Glomerular visceral epithelial cell (primary cell): Measurements from ENCODE around the gene KRT6A.

Experiments used
- DNase-seq: peaks from one replicate; pipeline ENCODE4 v3.0.0-alpha.2; 2016; ENCODE audit errors: extremely low spot score

Gene KRT6A

DNA sequence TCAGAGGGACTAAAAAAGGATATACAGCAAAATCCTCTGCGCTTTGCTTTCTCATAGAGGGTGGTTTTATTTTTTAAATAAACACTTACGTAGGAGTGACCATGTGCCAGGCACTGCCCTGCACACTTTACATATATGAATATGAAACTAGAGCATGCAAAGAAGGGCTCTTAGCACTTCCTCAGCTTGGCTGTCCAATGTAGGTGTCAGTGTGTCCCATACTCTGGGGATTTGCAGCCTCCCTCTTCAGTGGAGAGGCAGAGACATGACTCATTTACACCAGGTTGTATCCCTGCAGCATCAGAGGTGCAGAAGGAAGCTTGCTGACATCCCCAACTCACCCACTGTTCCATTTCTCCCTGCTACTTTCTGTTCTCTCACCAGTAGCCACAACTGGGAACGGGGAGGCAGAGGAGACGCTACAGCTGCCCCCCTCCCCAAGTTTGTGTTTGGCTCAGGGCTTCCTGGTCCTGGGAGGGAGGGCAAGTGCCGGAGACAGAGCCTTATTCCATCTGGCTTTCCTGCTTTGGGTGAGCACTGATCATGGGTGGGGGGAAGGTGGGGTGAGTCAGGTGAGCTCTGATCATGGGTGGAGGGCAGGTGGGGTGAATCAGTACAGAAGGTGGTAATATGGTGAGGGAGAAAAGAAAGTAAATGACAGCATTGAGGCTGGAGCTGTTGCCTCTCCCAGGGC is 32.0 kb upstream of the KRT6A start:
- no peak for DNase-seq

DNA sequence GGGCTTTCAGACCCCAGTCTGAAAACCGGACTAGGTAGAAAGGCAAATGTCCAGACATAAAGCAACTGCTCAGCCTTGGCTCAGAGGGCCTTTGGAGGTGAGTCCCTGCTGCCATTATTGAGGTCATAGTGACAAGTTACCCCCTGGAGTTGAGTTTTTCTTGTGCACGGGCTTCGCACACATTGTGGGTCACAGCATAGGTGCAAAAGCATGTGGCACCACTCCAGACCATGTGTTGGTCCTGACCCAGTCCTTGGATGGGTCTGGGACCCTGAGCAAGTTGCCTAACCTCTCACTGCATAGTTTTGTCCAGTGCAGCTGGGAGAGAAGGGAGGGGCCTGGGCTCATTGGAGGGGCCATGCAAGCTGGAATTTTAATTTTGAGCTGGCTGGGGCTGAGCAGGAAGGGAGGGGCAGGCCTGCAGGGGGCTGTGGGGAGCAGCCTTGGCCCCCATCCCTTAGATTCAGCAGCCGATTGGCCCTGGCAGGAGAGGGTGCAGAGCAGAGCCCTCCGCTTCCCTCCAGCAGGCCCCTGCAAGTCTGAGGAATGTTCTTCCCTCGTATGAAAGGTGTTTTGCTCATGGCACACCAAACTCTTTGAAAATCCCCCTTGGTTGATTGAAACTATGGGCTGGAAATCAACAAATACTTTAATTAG is 31.3 kb upstream of the KRT6A start:
- no peak for DNase-seq

DNA sequence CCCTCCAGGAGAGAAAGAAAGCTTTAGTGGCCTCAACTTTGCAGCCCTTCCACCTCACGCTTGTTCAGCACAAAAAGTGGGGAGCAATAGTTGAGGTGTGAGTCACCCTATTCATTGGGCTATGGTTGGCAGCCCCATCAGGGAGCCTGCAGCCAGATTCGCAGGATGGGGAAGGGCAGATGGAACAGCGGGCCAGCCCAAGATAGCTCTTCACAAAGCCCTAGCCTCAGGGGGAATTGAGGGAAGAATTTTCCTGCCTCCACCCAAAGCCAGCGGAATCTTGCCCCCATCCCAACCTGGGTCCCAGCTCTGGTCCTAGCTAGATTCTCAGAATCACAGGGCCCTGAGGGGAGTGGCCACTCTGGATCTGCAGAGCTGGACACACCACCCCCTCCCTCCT is 30.8 kb upstream of the KRT6A start:
- no peak for DNase-seq

DNA sequence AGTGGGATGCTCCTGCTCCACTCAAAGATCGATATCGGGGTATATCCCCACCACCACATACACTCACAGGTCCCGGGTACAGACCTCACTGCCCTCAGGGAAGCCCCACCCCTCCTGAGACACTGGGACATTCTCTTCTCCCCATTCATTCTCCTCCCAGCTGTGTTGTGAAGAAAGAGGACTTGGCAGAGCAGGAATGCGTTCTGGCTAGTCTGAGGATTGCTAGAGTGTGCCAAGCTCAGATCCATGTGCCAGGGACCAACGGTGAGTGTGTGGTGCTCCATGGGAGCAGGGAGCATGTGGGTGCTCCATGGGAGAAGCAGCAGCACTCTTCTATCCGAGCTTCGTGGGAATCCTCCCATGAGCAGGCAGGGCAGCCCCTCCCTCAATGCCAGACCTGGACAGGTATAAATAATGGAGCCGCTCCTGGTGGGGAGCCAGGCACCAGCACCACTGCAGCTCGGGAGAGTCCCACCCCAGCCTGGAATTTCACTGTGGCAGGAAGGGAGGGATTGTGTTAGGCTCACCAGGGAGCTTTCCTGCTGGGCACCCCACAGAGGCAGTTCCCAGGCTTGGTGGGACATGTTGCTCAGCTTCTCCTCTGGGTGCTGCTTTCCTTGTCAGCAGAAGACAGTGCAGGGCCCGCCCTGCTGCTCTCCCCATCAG is 29.4 kb upstream of the KRT6A start:
- DNase-seq, result no peak

DNA sequence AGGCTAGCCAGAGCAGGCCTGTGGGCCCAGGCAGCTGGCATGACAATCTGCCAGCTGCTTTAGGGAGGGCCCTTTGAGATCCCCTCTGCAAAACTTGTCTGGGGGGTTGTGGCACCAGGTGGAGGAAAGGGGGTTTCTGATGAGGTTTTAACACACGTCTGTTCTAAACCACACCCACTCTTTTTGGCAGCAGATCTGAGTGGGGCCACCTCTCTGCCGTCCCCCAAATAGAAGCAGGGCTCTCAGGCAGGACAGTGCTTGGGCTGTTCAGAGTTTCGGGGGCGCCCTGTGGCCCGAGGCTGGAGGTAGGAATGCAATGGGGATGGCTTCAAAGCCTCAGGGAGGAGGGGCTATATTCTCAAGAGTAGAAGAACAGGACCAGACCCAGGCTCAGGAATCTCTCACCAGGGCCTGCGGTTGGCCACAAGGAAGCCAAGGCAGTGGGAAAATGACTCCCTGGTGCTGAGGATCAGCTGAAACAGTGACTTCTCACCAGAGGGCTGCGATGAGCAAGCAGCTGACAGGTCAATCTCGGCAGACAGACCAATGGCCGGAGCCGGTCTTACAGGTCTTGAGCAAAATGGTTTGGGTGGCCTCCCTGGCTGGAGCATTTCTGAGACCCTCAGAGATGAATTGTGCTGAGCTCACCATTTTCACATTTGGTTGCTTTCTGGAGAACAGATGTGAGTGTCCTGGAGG is 28.7 kb upstream of the KRT6A start:
- DNase-seq, result no peak

DNA sequence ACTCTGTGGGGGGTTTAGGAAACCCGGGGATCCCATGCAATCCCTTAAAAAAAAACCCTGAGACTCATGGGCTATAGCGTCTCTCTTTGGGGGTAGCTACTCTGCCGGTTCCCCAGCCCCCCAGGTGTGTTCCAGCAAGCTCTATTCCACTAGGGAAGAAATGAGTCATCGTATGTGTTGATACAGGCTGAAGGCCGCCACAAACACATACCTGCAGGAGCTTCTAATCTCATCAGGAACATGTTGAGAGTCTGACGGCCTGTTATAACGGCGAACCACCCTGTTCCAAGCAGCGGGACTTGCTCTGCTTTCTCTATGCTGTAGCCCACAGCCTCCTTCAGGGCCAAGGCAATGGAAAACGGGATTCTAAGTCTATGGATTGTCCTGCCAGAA is 28.1 kb upstream of the KRT6A start:
- DNase-seq, result no peak

DNA sequence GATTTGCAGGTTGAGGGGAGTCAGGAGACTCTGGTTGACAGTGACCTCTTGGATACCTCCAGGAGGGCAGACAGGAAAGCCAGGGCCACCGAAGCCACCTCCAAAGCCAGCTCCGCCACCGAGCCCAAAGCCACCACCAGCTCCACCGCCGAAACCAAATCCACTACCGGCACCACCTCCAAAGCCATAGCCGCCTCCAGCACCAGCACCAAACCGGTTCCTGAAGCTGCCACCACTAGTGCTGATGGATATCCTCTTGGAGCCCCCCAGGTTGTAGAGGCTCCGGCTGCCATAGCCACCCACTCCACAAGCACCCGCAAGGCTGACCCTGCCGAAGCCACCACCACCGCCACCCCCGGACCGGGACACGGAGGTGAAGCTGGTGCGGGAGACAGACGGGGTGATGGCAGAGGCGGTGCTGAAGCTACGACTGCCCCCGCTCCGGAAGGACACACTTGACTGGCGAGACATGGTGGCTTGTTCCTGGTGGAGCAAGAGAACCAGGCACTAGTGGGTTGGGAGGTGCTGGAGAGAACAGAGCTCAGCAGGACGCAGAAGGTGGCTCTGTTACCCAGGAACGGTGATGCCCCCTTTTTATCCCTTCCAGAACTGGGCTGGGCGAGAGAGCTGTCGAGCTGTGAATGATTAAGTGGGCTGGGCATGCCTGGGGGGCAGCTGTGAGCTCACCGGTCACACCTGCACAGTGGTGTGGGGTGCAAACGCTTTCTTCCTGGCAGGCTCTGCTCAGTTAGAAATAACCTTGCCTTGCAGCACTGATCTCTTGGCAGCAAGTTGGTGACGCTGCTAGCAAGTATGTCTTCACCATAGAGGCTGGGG is 27.0 kb upstream of the KRT6A start, which contains the start of gene KRT5:
Gene KRT5 (minus strand): TSS at position 569 of the 837 bp plus-strand sequence. CDS start 98 bp downstream, at position 471.
- DNase-seq, result no peak

DNA sequence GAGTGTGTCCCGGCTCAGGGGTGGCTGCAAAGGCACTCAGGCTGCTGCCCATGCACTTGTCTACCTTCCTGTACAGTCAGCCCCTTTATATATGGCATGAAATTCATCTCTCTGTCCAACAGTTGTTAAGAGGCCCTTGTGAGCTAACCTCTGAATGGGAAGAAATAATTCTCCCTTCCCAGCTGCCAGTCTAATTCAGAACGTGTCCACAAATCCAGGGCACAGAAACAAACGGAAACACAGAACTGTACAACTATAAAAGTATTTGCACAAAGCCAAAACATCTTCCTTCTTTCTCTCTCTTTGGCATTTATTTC is 26.3 kb upstream of the KRT6A start:
- DNase-seq, result no peak

DNA sequence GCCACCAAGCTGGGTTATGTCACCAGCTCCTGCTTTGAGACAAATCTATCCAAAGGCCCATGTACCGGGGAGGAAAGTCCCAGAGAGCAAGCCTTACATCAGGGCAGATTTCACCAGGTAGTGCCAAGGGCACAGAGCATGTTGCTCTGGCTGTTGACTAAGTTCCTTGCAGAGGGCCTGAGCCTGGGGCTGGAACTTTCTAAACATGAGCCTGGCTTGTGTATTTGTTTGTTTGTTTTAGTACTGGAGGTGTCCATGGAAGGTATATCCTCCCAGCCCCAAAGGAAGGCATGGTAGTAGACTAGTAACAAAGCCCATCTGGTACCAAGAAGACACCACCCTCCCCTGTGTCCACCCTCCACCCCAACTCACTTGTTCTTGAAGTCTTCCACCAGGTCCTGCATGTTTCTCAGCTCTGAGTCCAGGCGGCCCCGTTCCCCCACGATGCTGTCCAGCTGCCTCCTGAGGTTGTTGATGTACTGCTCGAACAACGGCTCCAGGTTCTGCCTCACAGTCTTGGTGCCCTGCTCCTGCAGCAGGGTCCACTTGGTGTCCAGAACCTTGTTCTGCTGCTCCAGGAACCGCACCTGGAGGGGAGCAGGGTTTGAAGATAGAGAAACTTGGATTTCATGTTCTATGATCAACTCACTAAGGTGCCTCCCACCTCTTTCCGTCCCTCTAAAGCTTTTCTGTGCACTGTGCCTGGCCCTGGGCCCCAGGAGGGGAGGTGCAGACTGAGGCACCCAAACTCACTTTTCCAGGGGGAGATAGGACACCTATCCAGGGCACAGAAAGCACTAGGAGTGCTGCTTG is 25.7 kb upstream of the KRT6A start:
- DNase-seq, result no peak

DNA sequence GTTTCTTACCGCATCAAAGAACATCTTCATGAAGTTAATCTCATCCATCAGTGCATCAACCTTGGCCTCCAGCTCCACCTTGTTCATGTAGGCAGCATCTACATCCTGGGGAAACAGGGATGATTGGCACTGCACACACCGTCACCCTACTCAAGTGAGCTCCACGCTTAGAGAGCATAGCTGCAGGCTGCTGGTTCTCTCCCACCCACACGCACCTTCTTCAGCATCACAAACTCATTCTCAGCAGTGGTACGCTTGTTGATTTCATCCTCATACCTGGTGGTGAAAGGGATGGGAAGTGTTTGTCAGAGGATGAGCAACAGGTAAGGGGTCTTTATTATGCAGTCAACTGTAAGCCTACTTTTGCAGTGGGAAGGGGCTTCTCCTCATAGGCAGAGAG is 24.8 kb upstream of the KRT6A start:
- DNase-seq, result no peak

DNA sequence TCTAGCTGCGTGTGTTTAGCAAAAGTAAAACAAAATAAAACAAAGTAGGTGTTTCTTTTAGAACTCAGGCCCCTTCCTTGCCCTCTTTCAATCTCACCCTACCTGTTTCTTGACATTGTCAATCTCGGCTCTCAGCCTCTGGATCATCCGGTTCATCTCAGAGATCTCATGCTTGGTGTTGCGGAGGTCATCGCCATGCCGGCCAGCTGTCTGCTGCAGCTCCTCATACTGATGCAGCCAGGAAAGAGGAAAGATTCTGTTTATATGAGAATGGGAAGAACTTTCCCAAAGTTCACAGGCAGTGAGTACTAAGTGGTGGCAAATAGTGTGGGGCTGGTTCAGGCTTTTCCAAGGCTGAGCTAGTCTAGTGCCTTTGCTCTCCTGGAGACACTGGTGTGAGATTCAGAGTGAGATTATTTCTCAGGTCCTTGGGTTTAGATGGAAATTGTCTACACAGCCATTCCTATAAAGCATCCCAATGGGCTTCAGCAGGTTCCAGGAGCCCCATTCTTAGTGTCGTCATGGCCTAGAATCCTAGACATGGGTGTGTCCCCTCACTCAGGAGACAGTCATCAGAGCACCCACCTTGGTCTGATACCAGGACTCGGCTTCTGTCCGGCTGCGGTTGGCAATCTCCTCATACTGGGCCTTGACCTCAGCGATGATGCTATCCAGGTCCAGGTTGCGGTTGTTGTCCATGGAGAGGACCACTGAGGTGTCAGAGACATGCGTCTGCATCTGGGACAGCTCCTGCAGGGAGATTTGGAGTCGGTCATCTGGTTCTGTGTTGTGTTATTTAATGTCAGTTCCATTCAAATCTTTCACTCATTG is 24.2 kb upstream of the KRT6A start:
- no peak for DNase-seq

DNA sequence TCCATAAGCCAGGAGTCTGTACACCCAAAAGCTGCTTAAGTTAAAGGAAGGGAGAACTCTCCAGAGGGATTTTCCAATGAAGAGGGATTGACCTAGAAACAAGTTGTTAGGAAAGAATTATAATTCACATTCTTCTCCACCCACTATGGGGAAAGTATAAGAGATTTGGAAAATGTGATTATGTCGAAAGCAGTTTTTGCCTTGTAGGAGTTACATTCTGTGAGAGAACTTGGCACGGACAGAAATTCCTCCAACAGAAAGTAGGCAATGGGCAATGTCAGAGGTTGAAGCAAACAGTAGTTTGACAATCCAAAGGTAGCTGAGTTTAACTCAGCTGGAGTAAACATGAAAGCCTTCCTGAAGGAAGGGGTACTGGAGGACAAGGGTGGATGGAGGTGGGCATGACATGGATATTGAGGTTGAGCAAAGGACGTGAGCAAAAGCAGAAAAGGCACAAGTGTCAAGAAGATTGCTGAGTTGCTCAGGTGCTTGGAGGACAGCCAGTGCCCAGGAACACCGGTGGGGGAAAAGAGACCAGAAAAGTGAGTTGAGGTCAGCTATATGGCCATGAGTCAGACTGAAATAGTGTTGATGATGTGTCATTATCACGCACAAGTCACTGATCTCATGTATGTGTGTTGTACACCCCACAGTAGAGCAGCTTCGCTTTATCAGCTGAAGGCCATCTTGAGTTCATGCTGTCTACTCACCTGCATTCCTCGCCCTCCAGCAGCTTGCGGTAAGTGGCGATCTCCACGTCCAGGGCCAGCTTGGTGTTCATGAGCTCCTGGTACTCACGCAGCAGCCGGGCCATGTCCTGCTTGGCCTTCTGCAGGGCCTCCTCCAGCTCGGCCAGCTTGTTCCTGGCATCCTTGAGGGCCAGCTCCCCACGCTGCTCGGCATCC is 23.1 kb upstream of the KRT6A start:
- DNase-seq, result peak; percentile 40

DNA sequence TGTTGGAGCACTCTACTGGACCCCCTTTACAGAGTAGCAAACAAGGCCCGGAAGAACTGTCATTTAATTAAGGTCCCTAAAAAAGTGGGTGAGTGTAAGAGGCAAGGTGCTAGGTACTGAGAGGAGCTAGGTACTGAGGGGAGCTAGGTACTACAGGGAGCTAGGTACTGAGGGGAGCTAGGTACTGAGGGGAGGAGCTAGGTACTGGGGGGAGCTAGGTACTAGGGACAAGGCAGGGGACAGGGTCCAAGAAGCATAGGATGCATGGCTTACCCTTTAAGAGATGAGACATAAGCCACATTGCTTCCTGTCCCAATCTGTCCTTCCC is 22.2 kb upstream of the KRT6A start:
- no peak for DNase-seq

DNA sequence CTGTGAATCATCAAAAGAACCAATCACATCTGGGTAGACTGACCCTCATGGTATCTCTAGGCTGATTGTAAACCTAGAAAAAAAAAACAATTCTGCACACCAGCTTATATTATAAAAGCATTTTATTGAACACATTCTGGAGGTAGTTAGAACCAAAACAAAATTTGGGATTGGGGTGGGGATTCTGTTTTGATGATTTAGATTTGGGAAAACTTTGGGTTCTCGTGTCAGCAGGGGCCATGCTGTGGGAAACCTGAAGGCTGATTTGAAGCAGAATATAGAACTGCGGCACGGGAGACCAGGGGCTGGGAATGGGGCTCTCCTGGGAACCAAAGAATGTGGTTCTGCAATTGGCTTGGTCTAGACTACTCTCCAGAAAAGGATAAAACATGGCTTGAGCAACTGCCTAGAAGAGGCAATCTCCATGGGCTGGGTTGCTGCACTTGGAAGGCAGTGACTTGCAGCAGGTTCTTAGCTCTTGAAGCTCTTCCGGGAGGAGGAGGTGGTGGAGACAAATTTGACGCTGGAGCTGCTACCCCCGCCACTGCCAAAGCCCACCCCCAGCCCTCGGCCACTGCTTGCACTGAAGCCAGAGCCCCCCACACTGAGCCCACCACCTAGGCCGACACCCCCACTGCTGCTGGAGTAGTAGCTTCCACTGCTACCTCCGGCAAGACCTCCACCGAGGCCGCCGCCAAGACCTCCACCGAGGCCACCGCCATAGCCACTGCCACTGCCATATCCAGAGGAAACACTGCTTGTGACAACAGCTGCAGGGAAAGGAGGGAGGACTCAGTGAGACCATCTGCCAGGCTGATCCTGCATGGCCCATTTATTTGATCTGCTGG is 21.6 kb upstream of the KRT6A start:
- DNase-seq, result no peak

DNA sequence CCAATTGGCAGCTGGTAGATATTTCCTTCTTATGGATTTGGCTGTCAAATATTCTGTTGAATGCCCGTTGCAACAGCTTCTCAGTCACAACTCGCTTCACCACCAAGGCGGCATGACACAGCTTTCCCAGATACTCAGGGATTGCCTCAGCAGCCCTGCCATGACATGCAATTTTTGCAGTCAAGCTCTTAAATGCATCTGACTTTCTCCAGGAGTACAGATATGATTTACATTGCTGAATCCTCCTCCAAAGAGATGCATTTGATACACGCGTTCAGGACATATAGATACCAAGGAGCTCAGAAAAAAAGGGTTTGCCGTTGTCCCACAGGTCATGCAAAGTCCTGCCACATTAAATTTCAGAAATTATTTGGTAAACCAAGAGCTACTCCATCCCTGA is 20.7 kb upstream of the KRT6A start:
- DNase-seq, result no peak

DNA sequence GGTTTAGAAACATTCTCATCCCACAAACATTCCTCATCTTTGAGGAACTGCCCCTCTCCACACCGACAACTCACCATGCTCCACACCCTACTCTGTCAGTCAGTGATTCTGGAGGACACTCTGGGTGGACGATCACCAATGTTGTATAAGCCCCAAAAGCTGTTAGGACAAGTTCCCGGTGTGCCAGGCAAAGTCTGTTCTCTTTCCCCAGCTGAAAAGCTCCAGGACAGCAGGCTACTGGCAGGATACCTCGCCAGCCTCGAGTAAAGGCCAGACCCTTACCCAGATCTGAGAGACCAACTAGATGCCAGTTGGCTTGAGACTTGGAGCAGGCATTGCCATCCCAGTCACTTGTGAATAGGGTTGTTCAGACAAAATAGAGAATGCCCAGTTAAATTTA is 15.2 kb upstream of the KRT6A start:
- DNase-seq, result no peak

DNA sequence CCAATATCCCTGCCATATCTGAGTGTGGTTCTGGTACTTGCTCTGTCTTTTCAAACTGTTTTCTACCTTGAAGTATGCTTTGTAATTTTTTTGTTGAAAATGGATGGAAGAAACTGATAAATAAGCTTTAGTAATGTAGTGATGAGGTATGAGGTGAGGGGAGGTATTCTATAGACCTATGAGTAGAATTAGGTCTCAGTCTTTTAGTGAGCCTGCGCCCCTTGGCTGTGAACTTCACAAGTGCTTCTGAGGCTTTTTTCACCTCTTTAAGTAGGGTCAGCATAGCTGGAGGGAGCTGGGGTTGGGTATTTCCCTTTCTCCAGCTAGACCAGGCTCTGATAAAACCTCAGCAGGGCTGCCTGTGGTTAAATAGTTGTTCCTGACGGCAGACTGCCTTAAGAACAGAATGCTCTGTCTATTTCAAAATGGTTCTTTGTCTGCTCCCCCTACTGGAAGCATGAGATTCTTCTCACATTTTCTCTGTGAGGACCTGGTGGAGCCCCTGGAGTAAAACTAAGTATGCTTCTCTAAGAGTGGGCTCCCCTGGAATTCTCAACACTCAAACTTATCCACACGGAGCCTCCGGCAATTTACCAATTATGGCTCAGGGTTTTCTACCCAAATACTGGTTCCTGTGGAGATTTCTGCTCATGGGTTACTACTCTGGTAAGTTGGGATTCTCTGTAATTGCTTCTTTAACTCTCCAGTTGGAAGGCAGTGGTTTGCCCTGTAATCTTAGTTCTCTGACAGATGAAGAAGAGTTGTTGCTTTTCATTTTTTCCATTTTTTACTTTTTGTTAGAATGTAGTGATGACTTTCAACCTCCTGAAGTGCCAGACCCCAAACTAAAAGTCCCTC is 14.0 kb upstream of the KRT6A start:
- DNase-seq, result peak; percentile 64
